ENCODE measurements around the gene SORCS2. TPM values are rescaled to one million over a fixed set of nuclear protein-coding genes. Genes with fewer than 3 reads are reported as not detected.

Gene SORCS2
- total and polyA plus RNA-seq, 2 of the 8 experiments (the other 6 are each of a cell fraction or from before 2014, with no cell fraction given), result 0.36 to 1.8 TPM

DNA sequence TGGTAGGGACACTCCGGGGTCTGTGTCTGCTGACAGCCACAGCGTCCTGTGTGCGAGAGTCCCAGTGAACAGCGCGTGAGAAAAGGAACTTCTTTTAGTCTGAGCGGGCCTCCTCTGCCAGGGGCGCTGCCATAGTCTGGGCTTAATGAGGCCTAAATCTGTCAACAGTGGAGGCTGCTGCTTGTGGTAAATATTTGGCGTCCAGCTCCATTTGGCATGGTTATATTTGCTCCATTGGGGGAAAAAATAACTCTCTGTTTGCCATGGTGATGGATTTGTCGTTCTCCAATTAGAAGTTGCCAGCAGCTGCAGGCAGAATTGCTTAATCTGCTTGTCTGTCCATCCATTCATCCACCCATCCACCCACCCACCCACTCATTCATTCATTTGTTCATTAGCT lies 313.8 kb downstream of the SORCS2 start:
- Histone ChIP-seq H4K8ac (ENCODE audit: extremely low read depth, insufficient read depth, low read length) (no peak overlapping the region), H2BK15ac (ENCODE audit: low read length) (no peak overlapping the region), H3K4me3 (ENCODE audit: extremely low read depth in 1 of 4, insufficient read depth in 2 of 4, low read depth in 3 of 4, low read length in 4 of 4) (no peak overlapping the region), H3K23me2 (ENCODE audit: low read depth, low read length) (no peaks in the 10 kb centered on the region), H3K27ac (ENCODE audit: low read depth, low read length) (no peak overlapping the region), H3K18ac (ENCODE audit: extremely low read depth, low read length) (no peak overlapping the region), H3K4ac (replicated peaks; ENCODE audit: insufficient read length, low read depth, low read length) (no peak overlapping the region), H3K79me1 (ENCODE audit: low read depth, low read length) (no peaks in the 10 kb centered on the region), H2BK5ac (ENCODE audit: low read depth, low read length) (no peak overlapping the region), H2AFZ (ENCODE audit: low read length) (no peak overlapping the region), H2BK120ac (replicated peaks; ENCODE audit: low read depth, low read length) (no peak overlapping the region), H3K56ac (replicated peaks; ENCODE audit: insufficient read length, low read depth, low read length) (no peak overlapping the region), H2AK5ac (ENCODE audit: low read depth, low read length) (no peak overlapping the region), H3K4me1 (replicated peaks in 1 of 4; ENCODE audit: control insufficient read depth in 3 of 4, insufficient read depth in 4 of 4, low read length in 3 of 4) (peaks cover 0 to 3% (median 0%) of the 10 kb centered on the region in 4 experiments; a peak in 1 of 7 replicates), H3K9me3 (ENCODE audit: insufficient read depth in 2 of 2, low read depth in 1 of 2, low read length in 1 of 2) (no peaks in the 10 kb centered on the region), H3K9ac (replicated peaks in 1 of 4; ENCODE audit: extremely low read depth in 1 of 4, low read depth in 3 of 4, low read length in 3 of 4) (no peak overlapping the region), H4K91ac (replicated peaks; ENCODE audit: insufficient read length, low read length) (no peak overlapping the region), H2BK20ac (ENCODE audit: low read length) (no peak overlapping the region), H4K5ac (ENCODE audit: insufficient read length, low read depth, low read length) (no peak overlapping the region), H3K79me2 (ENCODE audit: control insufficient read depth in 1 of 2, insufficient read depth in 2 of 2, low read length in 2 of 2) (no peaks in the 10 kb centered on the region), H4K20me1 (replicated peaks in 1 of 2; ENCODE audit: control insufficient read depth in 1 of 2, insufficient read depth in 2 of 2, low read length in 2 of 2) (no peaks in the 10 kb centered on the region), H3K27me3 (replicated peaks in 1 of 4; ENCODE audit: control insufficient read depth in 3 of 4, extremely low read depth in 1 of 4, insufficient read depth in 3 of 4, low read length in 3 of 4) (no peaks in the 10 kb centered on the region), H2BK12ac (ENCODE audit: low read depth, low read length) (no peak overlapping the region), H3K23ac (ENCODE audit: insufficient read length) (no peak overlapping the region), H3K14ac (ENCODE audit: insufficient read length) (no peak overlapping the region), H3K4me2 (ENCODE audit: insufficient read depth in 1 of 2, low read depth in 2 of 2, low read length in 2 of 2) (no peak overlapping the region), H3K36me3 (ENCODE audit: control insufficient read depth in 2 of 4, insufficient read depth in 4 of 4, low read length in 3 of 4) (no peaks in the 10 kb centered on the region)
- DNase-seq (ENCODE audit: low read depth in 1 of 2, low spot score in 2 of 2), result no peak
- FAIRE-seq, result no peak
- POLR2A ChIA-PET (ENCODE audit: partially characterized antibody), result no interaction called here
- CTCF ChIA-PET (ENCODE audit: partially characterized antibody), result interaction anchor here (0.8 kb wide), 1 partner anchor 611 kb away, joined by 3 read pairs; no protein-coding TSS in a partner anchor
- 88% methylated on average over 9 of the region's 9 CpGs; no CpG with 5 or more reads in 1 of the 2 experiments for WGBS, 2 experiments (ENCODE audit: extremely low coverage in 1 of 2, insufficient coverage in 1 of 2, insufficient read length in 1 of 2, insufficient replicate concordance in 2 of 2, low coverage in 1 of 2, low lambda C conversion rate in 2 of 2, missing lambda C conversion rate in 1 of 2)
- no peak for TF ChIP-seq SAP30 (IDR thresholded peaks at IDR 0.05; ENCODE audit: insufficient read depth, insufficient replicate concordance, low read length)
- TF ChIP-seq POU5F1 (IDR thresholded peaks at IDR 0.05; ENCODE audit: low read depth, low read length), result no peak
- TF ChIP-seq SUZ12 (IDR thresholded peaks at IDR 0.05; ENCODE audit: low read length), result no peak
- TF ChIP-seq KDM4A (IDR thresholded peaks at IDR 0.05; ENCODE audit: low read depth, low read length, severe bottlenecking), result no peak
- no peak for TF ChIP-seq CHD2 (IDR thresholded peaks at IDR 0.05; ENCODE audit: low read length)
- no peak for TF ChIP-seq TEAD4 (IDR thresholded peaks at IDR 0.05; ENCODE audit: low read depth, low read length)
- TF ChIP-seq BACH1 (IDR thresholded peaks at IDR 0.05; ENCODE audit: low read length), result no peak
- no peak for TF ChIP-seq POLR2AphosphoS5 (IDR thresholded peaks at IDR 0.05; ENCODE audit: low read depth, low read length)
- TF ChIP-seq, protein P1, sequence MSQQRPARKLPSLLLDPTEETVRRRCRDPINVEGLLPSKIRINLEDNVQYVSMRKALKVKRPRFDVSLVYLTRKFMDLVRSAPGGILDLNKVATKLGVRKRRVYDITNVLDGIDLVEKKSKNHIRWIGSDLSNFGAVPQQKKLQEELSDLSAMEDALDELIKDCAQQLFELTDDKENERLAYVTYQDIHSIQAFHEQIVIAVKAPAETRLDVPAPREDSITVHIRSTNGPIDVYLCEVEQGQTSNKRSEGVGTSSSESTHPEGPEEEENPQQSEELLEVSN (IDR thresholded peaks at IDR 0.05), result no peak
- TF ChIP-seq RXRA (IDR thresholded peaks at IDR 0.05; ENCODE audit: insufficient read depth, low read depth, low read length), result no peak
- TF ChIP-seq BRCA1 (IDR thresholded peaks at IDR 0.05; ENCODE audit: low read depth, low read length), result no peak
- no peak for TF ChIP-seq RBBP5 (IDR thresholded peaks at IDR 0.05; ENCODE audit: borderline replicate concordance, low read depth, low read length)
- TF ChIP-seq TAF1 (IDR thresholded peaks at IDR 0.05; ENCODE audit: low read depth, low read length), result no peak
- TF ChIP-seq TCF12 (IDR thresholded peaks at IDR 0.05; ENCODE audit: low read depth, low read length), result no peak
- no peak for TF ChIP-seq CBX8 (IDR thresholded peaks at IDR 0.05; ENCODE audit: borderline replicate concordance, low read depth, low read length)
